CD4-positive, CD25-positive, alpha-beta regulatory T cell (primary cell): ENCODE results near the gene HPCAL4. TPM values are rescaled to one million over a fixed set of nuclear protein-coding genes. Genes with fewer than 3 reads are reported as not detected.

Experiments used
- ATAC-seq, 2 donors: fragments of 150-1000 bp; cut with Tn5 transposase; one replicate each; pipeline ENCODE4 v1.10.0; 2021; ENCODE audit warnings: low read depth in 2 of 2, moderate number of reproducible peaks in 2 of 2, moderate library complexity in 1 of 2
- DNase-seq, 3 donors: peaks; one replicate each; pipeline versions ENCODE4 v3.0.0 to v3.0.0-alpha.2; 2012 to 2022; ENCODE audit warnings: mixed read lengths in 1 of 3
- H3K27ac ChIP-seq: one replicate; pipeline ENCODE4 v1.7.0; 2013; ENCODE audit warnings: mild to moderate bottlenecking, low read length; ENCODE audit not compliant: insufficient read depth, poor library complexity, severe bottlenecking
- H3K27me3 ChIP-seq: one replicate; pipeline ENCODE4 v1.7.0; 2013; ENCODE audit warnings: low read length; ENCODE audit not compliant: control insufficient read depth, insufficient read depth
- H3K36me3 ChIP-seq: one replicate; pipeline ENCODE4 v1.7.0; 2013; ENCODE audit warnings: mild to moderate bottlenecking, low read length, moderate library complexity; ENCODE audit not compliant: control insufficient read depth, insufficient read depth
- H3K4me1 ChIP-seq: 2 replicates; pipeline ENCODE4 v1.7.0; 2013; ENCODE audit warnings: mild to moderate bottlenecking, low read length; ENCODE audit not compliant: insufficient read depth, control insufficient read depth, poor library complexity, severe bottlenecking
- H3K4me3 ChIP-seq: one replicate; pipeline ENCODE4 v1.7.0; 2013; ENCODE audit warnings: low read depth, mild to moderate bottlenecking, low read length, moderate library complexity
- H3K9me3 ChIP-seq, 2 experiments: 1 replicate in 1 of 2; 2 replicates in 1 of 2; pipeline ENCODE4 v1.7.0; 2013; ENCODE audit warnings: low read length in 2 of 2, mild to moderate bottlenecking in 1 of 2, moderate library complexity in 1 of 2; ENCODE audit not compliant: control insufficient read depth in 2 of 2
- H3K27ac Mint-ChIP-seq, 3 donors: one replicate each; pipeline ENCODE4 v1.8.0; 2020 to 2022; ENCODE audit warnings: mild to moderate bottlenecking in 3 of 3, mixed read lengths in 3 of 3, moderate library complexity in 2 of 3
- H3K27me3 Mint-ChIP-seq: one replicate; pipeline ENCODE4 v1.8.0; 2022; ENCODE audit warnings: mild to moderate bottlenecking, mixed read lengths
- H3K36me3 Mint-ChIP-seq: one replicate; pipeline ENCODE4 v1.8.0; 2020; ENCODE audit warnings: mixed read lengths
- H3K4me1 Mint-ChIP-seq, 4 donors: one replicate each; pipeline ENCODE4 v1.8.0; 2020 to 2022; ENCODE audit warnings: mixed read lengths in 4 of 4, mild to moderate bottlenecking in 1 of 4
- H3K4me3 Mint-ChIP-seq, 4 donors: one replicate each; pipeline ENCODE4 v1.8.0; 2020 to 2022; ENCODE audit warnings: mild to moderate bottlenecking in 4 of 4, mixed read lengths in 4 of 4, moderate library complexity in 3 of 4
- H3K9me3 Mint-ChIP-seq, 7 donors: one replicate each; pipeline ENCODE4 v1.8.0; 2020 to 2022; ENCODE audit warnings: mixed read lengths in 7 of 7, mild to moderate bottlenecking in 3 of 7, moderate library complexity in 2 of 7
- polyA plus RNA-seq, 4 donors: library from polyadenylated mRNA; unstranded; fragments of 300-500 nt; fragmentation: Illumina TruSeq; gene quantifications; one replicate each; pipeline ENCODE4 v1.2.3, GENCODE V29; 2021
- total RNA-seq: library from RNA; stranded (reverse); gene quantifications from one replicate; pipeline ENCODE4 v1.2.3, GENCODE V29; 2022

The HPCAL4 gene
- total and polyA plus RNA-seq, 5 donors from 2014 or later = 9.5 to 19.7 (median 13.8) TPM

GRCh38 chr1:39676948-39677548 lies 14.2 kb downstream of the HPCAL4 start:
- Histone ChIP-seq H3K27ac (no peak overlapping the region), H3K27me3 (no peaks in the 10 kb centered on the region), H3K36me3 (peaks cover 5% of the 10 kb centered on the region), H3K9me3 (no peaks in the 10 kb centered on the region), H3K4me3 (no peak overlapping the region), H3K4me1 (peaks cover 29% of the 10 kb centered on the region)
- ATAC-seq = no peak
- Mint-ChIP-seq H3K27me3 (peaks cover 13% of the 10 kb centered on the region), H3K4me3 (no peak overlapping the region), H3K9me3 (no peaks in the 10 kb centered on the region), H3K4me1 (peaks cover 5 to 38% (median 9%) of the 10 kb centered on the region in 4 donors), H3K36me3 (peaks cover 14% of the 10 kb centered on the region), H3K27ac (peak overlapping the region in 1 of 3 donors; percentile 47)
- DNase-seq = no peak

- Histone ChIP-seq H3K27me3 (peaks cover 9% of the 10 kb centered on the region), H3K9me3 (no peaks in the 10 kb centered on the region), H3K4me1 (peaks cover 23% of the 10 kb centered on the region), H3K27ac (no peak overlapping the region), H3K36me3 (peaks cover 5% of the 10 kb centered on the region), H3K4me3 (no peak overlapping the region)
- Mint-ChIP-seq H3K4me1 (peaks cover 0 to 28% (median 3%) of the 10 kb centered on the region in 4 donors), H3K9me3 (no peaks in the 10 kb centered on the region), H3K36me3 (peaks cover 14% of the 10 kb centered on the region), H3K27ac (no peak overlapping the region), H3K4me3 (no peak overlapping the region), H3K27me3 (peaks cover 17% of the 10 kb centered on the region)
- ATAC-seq = no peak
- no peak for DNase-seq
Measured at GRCh38 chr1:39675220-39675619, 16.0 kb downstream of the HPCAL4 start.

DNA sequence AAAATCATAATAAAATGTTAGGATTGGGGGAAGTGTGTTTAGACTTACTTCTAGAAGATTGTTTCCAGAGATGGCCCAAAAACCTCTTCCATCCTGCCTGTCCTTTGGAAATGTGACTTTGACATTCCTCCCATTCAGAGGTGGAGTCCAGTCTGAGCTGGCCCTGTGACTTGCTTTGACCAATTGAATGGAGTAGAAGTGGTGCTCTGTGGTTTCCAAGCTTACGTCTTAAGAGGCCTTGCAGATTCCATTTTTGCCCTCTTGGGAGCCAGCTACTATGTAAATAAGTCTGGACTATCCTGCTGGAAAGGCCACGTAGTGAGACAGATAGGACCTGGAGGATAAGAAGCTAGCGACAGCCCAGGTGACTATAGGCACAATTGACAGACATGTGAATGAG lies 18.0 kb downstream of the HPCAL4 start:
- Histone ChIP-seq H3K9me3 (no peaks in the 10 kb centered on the region), H3K4me1 (peaks cover 20% of the 10 kb centered on the region), H3K27me3 (peaks cover 9% of the 10 kb centered on the region), H3K36me3 (no peaks in the 10 kb centered on the region), H3K27ac (no peak overlapping the region), H3K4me3 (no peak overlapping the region)
- DNase-seq (no peak), ATAC-seq (no peak)
- Mint-ChIP-seq H3K27me3 (peaks cover 26% of the 10 kb centered on the region), H3K4me3 (peak overlapping the region in 1 of 4 donors; percentile 44), H3K36me3 (peaks cover 8% of the 10 kb centered on the region), H3K27ac (no peak overlapping the region), H3K9me3 (no peaks in the 10 kb centered on the region), H3K4me1 (peaks cover 0 to 17% (median 3%) of the 10 kb centered on the region in 4 donors)

GRCh38 chr1:39672551-39672947 lies 18.7 kb downstream of the HPCAL4 start:
- H3K4me3 ChIP-seq = no peak overlapping the region
- ATAC-seq = peak in 1 of 2 donors; percentile 25
- Mint-ChIP-seq H3K4me3 (peak overlapping the region; percentile 44 to 76 (median 67)), H3K9me3 (no peaks in the 10 kb centered on the region), H3K27me3 (peaks cover 27% of the 10 kb centered on the region), H3K4me1 (peaks cover 2 to 14% (median 3%) of the 10 kb centered on the region in 4 donors), H3K36me3 (peaks cover 5% of the 10 kb centered on the region), H3K27ac (peak overlapping the region in 1 of 3 donors; percentile 60)
- H3K27me3 ChIP-seq = peaks cover 9% of the 10 kb centered on the region
- peak in 2 of 3 donors; percentile 30 to 38 for DNase-seq
- no peak overlapping the region for H3K27ac ChIP-seq
- no peaks in the 10 kb centered on the region for H3K9me3 ChIP-seq
- H3K36me3 ChIP-seq = no peaks in the 10 kb centered on the region
- H3K4me1 ChIP-seq = peaks cover 20% of the 10 kb centered on the region

- no peaks in the 10 kb centered on the region for H3K9me3 Mint-ChIP-seq
- H3K4me3 Mint-ChIP-seq = peak within 1 kb of the TSS; percentile 44 to 76 (median 67)
- peak in 1 of 3 donors; percentile 51 for DNase-seq
- Histone ChIP-seq H3K4me1 (peaks cover 20% of the 10 kb centered on the region), H3K27me3 (peaks cover 9% of the 10 kb centered on the region), H3K9me3 (no peaks in the 10 kb centered on the region), H3K4me3 (peak within 1 kb of the TSS; percentile 26), H3K27ac (no peak within 1 kb of the TSS), H3K36me3 (no peaks in the 10 kb centered on the region)
- H3K4me1 Mint-ChIP-seq = peaks cover 4 to 17% (median 6%) of the 10 kb centered on the region in 4 donors
- peaks cover 4% of the 10 kb centered on the region for H3K36me3 Mint-ChIP-seq
- H3K27me3 Mint-ChIP-seq = peaks cover 27% of the 10 kb centered on the region
- peak within 1 kb of the TSS in 1 of 3 donors; percentile 60 for H3K27ac Mint-ChIP-seq
- peak; percentile 58 to 60 for ATAC-seq
Measured at GRCh38 chr1:39671793-39672550, 19.3 kb downstream of the HPCAL4 start, which contains the start of gene NT5C1A. NT5C1A (minus strand) TSS chr1:39672107; CDS start chr1:39672038, 69 bp downstream.

- DNase-seq (no peak), ATAC-seq (peak in 1 of 2 donors; percentile 5)
- H3K36me3 Mint-ChIP-seq = peaks cover 1% of the 10 kb centered on the region
- no peak overlapping the region for H3K27ac Mint-ChIP-seq
- peaks cover 0 to 2% (median 0%) of the 10 kb centered on the region in 7 donors for H3K9me3 Mint-ChIP-seq
- peaks cover 9% of the 10 kb centered on the region for H3K27me3 ChIP-seq
- H3K4me3 ChIP-seq = peak overlapping the region; percentile 26
- no peaks in the 10 kb centered on the region for H3K36me3 ChIP-seq
- H3K4me1 ChIP-seq = peaks cover 20% of the 10 kb centered on the region
- H3K4me1 Mint-ChIP-seq = peaks cover 4 to 18% (median 11%) of the 10 kb centered on the region in 4 donors
- no peaks in the 10 kb centered on the region for H3K9me3 ChIP-seq
- H3K27ac ChIP-seq = no peak overlapping the region
- peak overlapping the region in 2 of 4 donors; percentile 62 to 69 for H3K4me3 Mint-ChIP-seq
- H3K27me3 Mint-ChIP-seq = peaks cover 27% of the 10 kb centered on the region
Measured at GRCh38 chr1:39671433-39671792, 19.8 kb downstream of the HPCAL4 start.

GRCh38 chr1:39670689-39671088 lies 20.5 kb downstream of the HPCAL4 start:
- Mint-ChIP-seq H3K36me3 (no peaks in the 10 kb centered on the region), H3K27me3 (peaks cover 27% of the 10 kb centered on the region), H3K27ac (no peak overlapping the region), H3K4me1 (peaks cover 4 to 18% (median 11%) of the 10 kb centered on the region in 4 donors), H3K9me3 (peaks cover 0 to 2% (median 0%) of the 10 kb centered on the region in 7 donors), H3K4me3 (peak overlapping the region in 2 of 4 donors; percentile 39 to 62)
- Histone ChIP-seq H3K4me3 (no peak overlapping the region), H3K36me3 (no peaks in the 10 kb centered on the region), H3K27ac (no peak overlapping the region), H3K27me3 (peaks cover 9% of the 10 kb centered on the region), H3K9me3 (no peaks in the 10 kb centered on the region), H3K4me1 (peaks cover 20% of the 10 kb centered on the region)
- DNase-seq (no peak), ATAC-seq (no peak)
